Thoracic aorta (tissue), 2 donors: ENCODE results near the gene VSTM4. TPM values are rescaled to one million over a fixed set of nuclear protein-coding genes. Genes with fewer than 3 reads are reported as not detected.
A peak's percentile ranks its signal among the peaks of the same experiment; 100 is the strongest.

ENCODE experiments used
- ATAC-seq: fragments of 150-250 bp; one replicate; pipeline ENCODE4 v1.8.0; 2017; ENCODE audit warnings: low read depth; ENCODE audit not compliant: insufficient number of reproducible peaks, low FRiP score
- DNase-seq: peaks from one replicate; pipeline ENCODE4 v3.0.0-alpha.2; 2020; ENCODE audit warnings: low spot score
- H3K27ac ChIP-seq, 2 donors: fragments of 200-600 bp; sonication (generic); 1 replicate in 1 of 2; 2 replicates in 1 of 2; pipeline ENCODE4 v1.5.1; 2016; ENCODE audit warnings: mild to moderate bottlenecking in 2 of 2, moderate library complexity in 2 of 2
- H3K27me3 ChIP-seq: fragments of 200-600 bp; sonication (generic); replicated peaks from 2 replicates; pipeline ENCODE4 v1.6.0; 2016; ENCODE audit warnings: mild to moderate bottlenecking; ENCODE audit not compliant: insufficient read depth
- H3K36me3 ChIP-seq: fragments of 200-600 bp; sonication (generic); one replicate; pipeline ENCODE4 v1.5.1; 2016
- H3K4me1 ChIP-seq, 2 donors: fragments of 200-600 bp; sonication (generic); 1 replicate in 1 of 2; 2 replicates in 1 of 2; pipeline versions ENCODE4 v1.5.1 to v1.6.0; 2016; ENCODE audit warnings: low read depth in 2 of 2, mild to moderate bottlenecking in 1 of 2; ENCODE audit not compliant: control insufficient read depth in 1 of 2
- H3K4me3 ChIP-seq: fragments of 200-600 bp; sonication (generic); 2 replicates; pipeline ENCODE4 v1.5.1; 2016; ENCODE audit warnings: mild to moderate bottlenecking
- H3K9me3 ChIP-seq: fragments of 200-600 bp; sonication (generic); 2 replicates; pipeline ENCODE4 v1.5.1; 2016
- total RNA-seq, 2 donors: library from RNA; depleted of rRNA; stranded (reverse); fragments of >200 nt; gene quantifications; one replicate each; pipeline versions ENCODE4 v1.1.0 to v1.2.3, GENCODE V29; 2016
- TF ChIP-seq, protein P1 (sequence below): fragments of 200-600 bp; sonication (generic); IDR thresholded peaks from one replicate; pipeline ENCODE4 v1.5.1; 2019; ENCODE audit warnings: antibody characterized with exemption

The VSTM4 gene
- total RNA-seq, 2 donors from 2014 or later, result 24.4 to 46.4 TPM

DNA sequence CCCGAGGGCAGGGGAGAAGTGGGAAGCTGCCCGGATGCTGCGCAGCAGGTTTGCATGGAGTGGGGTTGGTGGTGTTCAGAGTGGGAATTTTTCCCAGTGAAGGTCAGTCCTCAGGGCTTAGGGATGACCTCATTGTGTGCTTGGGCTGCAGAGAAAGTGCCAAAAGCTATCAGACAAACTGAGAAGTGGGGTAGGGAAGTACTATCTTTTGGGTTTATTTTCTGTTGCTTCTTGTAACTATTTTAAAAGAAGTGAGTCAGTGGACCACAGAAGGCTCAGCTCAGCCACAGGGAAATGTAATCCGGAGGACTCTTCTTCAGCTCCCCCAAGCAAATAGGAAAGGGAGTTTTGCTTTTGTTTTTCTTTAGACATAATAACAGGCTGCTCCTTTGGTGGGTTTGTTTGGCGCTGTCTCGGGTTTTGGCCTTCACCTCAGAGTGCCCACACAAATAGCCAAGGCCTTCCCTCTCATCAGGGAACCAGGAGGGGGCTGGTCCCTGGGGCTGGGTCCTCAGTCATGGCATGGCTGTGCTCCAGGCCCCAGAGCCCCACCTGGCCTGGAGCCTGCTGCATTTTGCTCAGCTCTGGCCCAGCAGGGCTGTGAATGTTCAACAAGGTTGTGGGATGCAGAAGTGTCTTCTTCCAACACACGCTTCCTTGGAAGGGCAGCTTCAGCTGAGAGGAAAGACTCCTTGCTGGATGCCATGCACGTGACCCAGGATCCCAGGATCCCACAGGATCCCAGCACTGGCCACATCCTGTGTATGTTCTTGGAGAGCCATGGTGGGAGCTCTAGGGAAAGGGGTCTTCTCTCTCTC, 23.9 kb upstream of the VSTM4 start:
- TF ChIP-seq, protein P1, sequence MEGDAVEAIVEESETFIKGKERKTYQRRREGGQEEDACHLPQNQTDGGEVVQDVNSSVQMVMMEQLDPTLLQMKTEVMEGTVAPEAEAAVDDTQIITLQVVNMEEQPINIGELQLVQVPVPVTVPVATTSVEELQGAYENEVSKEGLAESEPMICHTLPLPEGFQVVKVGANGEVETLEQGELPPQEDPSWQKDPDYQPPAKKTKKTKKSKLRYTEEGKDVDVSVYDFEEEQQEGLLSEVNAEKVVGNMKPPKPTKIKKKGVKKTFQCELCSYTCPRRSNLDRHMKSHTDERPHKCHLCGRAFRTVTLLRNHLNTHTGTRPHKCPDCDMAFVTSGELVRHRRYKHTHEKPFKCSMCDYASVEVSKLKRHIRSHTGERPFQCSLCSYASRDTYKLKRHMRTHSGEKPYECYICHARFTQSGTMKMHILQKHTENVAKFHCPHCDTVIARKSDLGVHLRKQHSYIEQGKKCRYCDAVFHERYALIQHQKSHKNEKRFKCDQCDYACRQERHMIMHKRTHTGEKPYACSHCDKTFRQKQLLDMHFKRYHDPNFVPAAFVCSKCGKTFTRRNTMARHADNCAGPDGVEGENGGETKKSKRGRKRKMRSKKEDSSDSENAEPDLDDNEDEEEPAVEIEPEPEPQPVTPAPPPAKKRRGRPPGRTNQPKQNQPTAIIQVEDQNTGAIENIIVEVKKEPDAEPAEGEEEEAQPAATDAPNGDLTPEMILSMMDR, result no peak
- Histone ChIP-seq H3K36me3 (no peaks in the 10 kb centered on the region), H3K27ac (peak overlapping the region; percentile 43 to 59), H3K4me3 (no peak overlapping the region), H3K9me3 (no peaks in the 10 kb centered on the region), H3K4me1 (peaks cover 13 to 41% of the 10 kb centered on the region in 2 donors), H3K27me3 (no peaks in the 10 kb centered on the region)
- DNase-seq (no peak), ATAC-seq (no peak)

DNA sequence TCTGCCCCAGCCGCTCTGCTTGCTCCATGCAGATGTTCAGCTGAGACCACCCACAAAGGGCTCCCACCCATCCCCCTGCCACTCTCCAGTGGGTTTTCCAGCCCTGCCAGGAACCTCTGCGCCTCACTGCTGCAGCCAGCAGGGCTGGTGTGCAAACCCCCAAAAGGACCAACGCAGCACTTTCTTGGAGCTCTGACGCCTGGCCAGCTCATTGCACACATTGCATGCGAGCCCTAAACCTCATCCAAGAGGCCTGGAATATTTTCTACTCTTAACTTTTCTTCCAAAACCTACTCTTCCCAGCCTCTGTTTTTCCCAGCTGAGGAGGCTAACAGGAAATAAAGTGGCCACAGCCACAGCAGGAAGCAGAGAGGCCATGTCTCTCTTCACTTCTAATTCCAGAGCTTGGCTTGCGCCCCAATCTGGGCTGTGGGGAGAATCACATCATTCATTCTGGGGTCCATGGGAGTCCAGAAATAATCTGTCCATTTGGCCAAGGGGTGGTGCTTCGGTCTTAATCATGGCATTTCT, 23.1 kb upstream of the VSTM4 start:
- no peak for DNase-seq
- Histone ChIP-seq H3K4me3 (no peak overlapping the region), H3K9me3 (no peaks in the 10 kb centered on the region), H3K4me1 (peaks cover 13 to 41% of the 10 kb centered on the region in 2 donors), H3K27ac (peak overlapping the region; percentile 10 to 59), H3K27me3 (no peaks in the 10 kb centered on the region), H3K36me3 (no peaks in the 10 kb centered on the region)
- ATAC-seq, result no peak
- TF ChIP-seq, protein P1, result no peak

DNA sequence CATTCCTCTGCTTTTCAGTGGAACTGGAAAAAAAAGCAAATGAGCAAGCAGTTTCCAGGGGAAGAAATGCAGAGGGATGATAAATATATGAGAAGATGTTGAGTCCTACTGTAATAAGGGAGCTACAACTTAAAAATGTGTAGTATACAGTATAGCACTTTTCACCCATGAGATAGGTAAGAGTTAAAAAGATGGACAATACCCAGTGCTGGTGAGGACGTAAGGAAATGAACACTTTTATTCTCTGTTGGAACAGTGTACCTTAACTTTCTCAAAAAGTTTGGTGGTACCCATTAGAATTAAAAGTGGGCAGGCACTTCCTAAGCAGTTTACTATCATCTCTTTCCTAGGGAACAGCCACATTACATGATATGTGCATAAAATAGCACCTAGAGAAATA, 21.2 kb upstream of the VSTM4 start:
- Histone ChIP-seq H3K27me3 (no peaks in the 10 kb centered on the region), H3K4me1 (peaks cover 13 to 41% of the 10 kb centered on the region in 2 donors), H3K27ac (no peak overlapping the region), H3K36me3 (no peaks in the 10 kb centered on the region), H3K4me3 (no peak overlapping the region), H3K9me3 (no peaks in the 10 kb centered on the region)
- TF ChIP-seq, protein P1, result no peak
- ATAC-seq, result no peak
- DNase-seq, result no peak

DNA sequence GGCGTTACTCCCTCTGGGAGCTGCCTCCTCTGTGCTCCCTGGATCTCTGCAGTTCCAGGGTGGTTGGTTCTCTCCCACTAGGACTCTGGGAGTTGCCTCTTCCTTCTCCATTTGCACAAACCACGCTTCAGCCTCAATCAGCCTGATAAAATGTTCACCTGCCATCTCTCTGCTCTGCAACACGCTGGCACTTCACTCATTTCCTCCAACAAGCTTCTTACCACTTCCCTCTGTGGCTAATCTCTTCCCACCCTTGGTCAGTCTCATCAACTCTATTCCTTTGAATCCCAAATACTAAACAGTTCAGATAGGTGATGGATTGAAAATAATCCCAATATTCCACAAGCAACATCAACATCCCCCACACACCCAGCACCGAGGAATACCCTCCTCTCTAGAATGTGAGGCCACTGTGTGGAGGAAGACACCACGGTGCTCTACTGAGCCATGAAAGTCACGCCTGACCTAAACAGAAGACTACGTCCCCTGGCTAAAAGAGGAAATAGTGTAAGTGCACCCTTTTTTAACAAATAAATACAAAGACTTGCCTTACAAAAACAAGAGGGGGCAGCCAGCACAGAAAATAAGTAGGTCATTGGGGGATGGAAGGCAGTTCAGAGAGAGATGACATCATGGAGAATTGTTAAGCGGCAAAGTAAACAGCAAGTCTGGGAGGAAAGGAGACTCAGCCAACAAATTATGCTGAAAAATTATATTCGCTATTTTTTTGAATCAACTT, 20.4 kb upstream of the VSTM4 start:
- peak; percentile 67 for ATAC-seq
- Histone ChIP-seq H3K27ac (no peak overlapping the region), H3K27me3 (no peaks in the 10 kb centered on the region), H3K36me3 (no peaks in the 10 kb centered on the region), H3K4me3 (no peak overlapping the region), H3K4me1 (peaks cover 13 to 40% of the 10 kb centered on the region in 2 donors), H3K9me3 (no peaks in the 10 kb centered on the region)
- TF ChIP-seq, protein P1, result no peak
- no peak for DNase-seq

DNA sequence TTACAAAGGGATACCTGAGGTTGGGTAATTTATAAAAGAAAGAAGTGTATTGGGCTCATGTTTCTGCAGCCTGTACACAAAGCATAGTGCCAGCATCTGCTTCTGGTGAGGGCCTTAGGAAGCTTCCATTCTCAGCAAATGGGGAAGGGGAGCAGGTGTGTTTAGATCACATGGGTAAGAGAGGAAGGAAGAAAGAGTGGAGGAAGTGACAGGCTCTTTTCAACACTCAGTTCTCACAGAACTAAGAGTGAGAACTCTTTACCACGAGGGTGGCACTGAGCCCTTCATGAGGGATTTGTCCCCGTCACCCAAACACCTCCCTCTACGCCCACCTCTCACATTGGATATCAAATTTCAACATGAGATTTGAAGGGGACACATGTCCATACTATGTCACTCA, 19.0 kb upstream of the VSTM4 start:
- Histone ChIP-seq H3K9me3 (no peaks in the 10 kb centered on the region), H3K36me3 (no peaks in the 10 kb centered on the region), H3K27ac (no peak overlapping the region), H3K4me3 (no peak overlapping the region), H3K4me1 (peaks cover 10 to 25% of the 10 kb centered on the region in 2 donors), H3K27me3 (no peaks in the 10 kb centered on the region)
- TF ChIP-seq, protein P1, result no peak
- DNase-seq (no peak), ATAC-seq (no peak)
